Measurements from ENCODE around the gene DAPK1. TPM values are rescaled to one million over a fixed set of nuclear protein-coding genes. Genes with fewer than 3 reads are reported as not detected.

DAPK1 gene
- total and polyA plus RNA-seq, 12 donors = 5.4 to 44.6 (median 21.3) TPM

GRCh38 chr9:87720173-87720572 lies 222.5 kb downstream of the DAPK1 start:
- Histone ChIP-seq H3K27me3 (no peaks in the 10 kb centered on the region), H3K36me3 (replicated peaks in 1 of 2) (no peaks in the 10 kb centered on the region), H3K9me3 (replicated peaks in 1 of 3) (no peaks in the 10 kb centered on the region), H3K27ac (no peak overlapping the region), H3K4me1 (replicated peaks in 1 of 2) (peaks cover 0 to 9% of the 10 kb centered on the region in 2 donors), H3K4me3 (no peak overlapping the region)
- no peak for TF ChIP-seq CTCF (IDR thresholded peaks at IDR 0.05)
- TF ChIP-seq POLR2A (IDR thresholded peaks at IDR 0.05) = no peak
- no peak for DNase-seq
- WGBS, 4 donors = 92 to 95% (median 93%) methylated on average over 2 of the region's 2 CpGs
- intact Hi-C loops (cut with DNase I) = no loop called here

- peaks cover 5 to 11% of the 10 kb centered on the region in 2 donors for H3K4me1 ChIP-seq (replicated peaks in 1 of 2)
- H3K27me3 ChIP-seq = no peaks in the 10 kb centered on the region
- TF ChIP-seq POLR2A (IDR thresholded peaks at IDR 0.05) (no peak), CTCF (IDR thresholded peaks at IDR 0.05) (no peak)
- intact Hi-C loops (cut with DNase I) = no loop called here
- peak in 3 of 7 donors; percentile 39 to 60 (median 59) for DNase-seq
- no peak overlapping the region for H3K4me3 ChIP-seq
- no peaks in the 10 kb centered on the region for H3K36me3 ChIP-seq (replicated peaks in 1 of 2)
- H3K27ac ChIP-seq = peak overlapping the region in 2 of 5 donors; percentile 7 to 66
- H3K9me3 ChIP-seq (replicated peaks in 1 of 3) = no peaks in the 10 kb centered on the region
- WGBS, 4 donors = 78 to 87% (median 84%) methylated on average over 5 of the region's 5 CpGs
Observed at GRCh38 chr9:87722393-87723088, 224.9 kb downstream of the DAPK1 start.

GRCh38 chr9:87725356-87725899 lies 227.8 kb downstream of the DAPK1 start:
- H3K4me1 ChIP-seq (replicated peaks in 1 of 2) = peaks cover 5 to 18% of the 10 kb centered on the region in 2 donors
- DNase-seq = peak in 3 of 7 donors; percentile 23 to 39 (median 31)
- no peaks in the 10 kb centered on the region for H3K9me3 ChIP-seq (replicated peaks in 1 of 3)
- intact Hi-C loops (cut with DNase I) = no loop called here
- H3K27ac ChIP-seq = peak overlapping the region; percentile 76 to 98 (median 94)
- H3K27me3 ChIP-seq = no peaks in the 10 kb centered on the region
- 3 to 10% (median 4%) methylated on average over 12 to 25 of the region's 25 CpGs for WGBS, 4 donors
- TF ChIP-seq POLR2A (IDR thresholded peaks at IDR 0.05) = no peak
- peaks cover 0 to 26% of the 10 kb centered on the region in 2 donors for H3K36me3 ChIP-seq (replicated peaks in 1 of 2)
- peak overlapping the region in 2 of 4 donors; percentile 59 to 72 for H3K4me3 ChIP-seq

GRCh38 chr9:87725900-87726709 lies 228.4 kb downstream of the DAPK1 start, which contains the start of gene CTSL:
TSS of gene CTSL (plus strand) at chr9:87726119. CDS start at chr9:87727604, 1,485 bp downstream.
- no peaks in the 10 kb centered on the region for H3K9me3 ChIP-seq (replicated peaks in 1 of 3)
- peaks cover 0 to 32% of the 10 kb centered on the region in 2 donors for H3K36me3 ChIP-seq (replicated peaks in 1 of 2)
- DNase-seq = peak; percentile 94 to 98 (median 96)
- intact Hi-C loops (cut with DNase I) = no loop called here
- peak in 3 of 6 experiments; percentile 27 to 37 (median 36) for TF ChIP-seq CTCF (IDR thresholded peaks at IDR 0.05)
- peak; percentile 89 to 96 for TF ChIP-seq POLR2A (IDR thresholded peaks at IDR 0.05)
- peaks cover 5 to 18% of the 10 kb centered on the region in 2 donors for H3K4me1 ChIP-seq (replicated peaks in 1 of 2)
- no peaks in the 10 kb centered on the region for H3K27me3 ChIP-seq
- peak within 1 kb of the TSS; percentile 76 to 98 (median 94) for H3K27ac ChIP-seq
- peak within 1 kb of the TSS; percentile 10 to 72 (median 47) for H3K4me3 ChIP-seq
- WGBS, 4 donors = 0 to 1% (median 0%) methylated on average over 3 to 67 of the region's 67 CpGs

Data from adrenal gland (tissue), 12 donors.